ENCODE data around the gene VPS13C. TPM values are rescaled to one million over a fixed set of nuclear protein-coding genes. Genes with fewer than 3 reads are reported as not detected.

VPS13C gene
- polyA plus RNA-seq, 3 donors, result 12.0 to 32.2 (median 18.4) TPM

DNA sequence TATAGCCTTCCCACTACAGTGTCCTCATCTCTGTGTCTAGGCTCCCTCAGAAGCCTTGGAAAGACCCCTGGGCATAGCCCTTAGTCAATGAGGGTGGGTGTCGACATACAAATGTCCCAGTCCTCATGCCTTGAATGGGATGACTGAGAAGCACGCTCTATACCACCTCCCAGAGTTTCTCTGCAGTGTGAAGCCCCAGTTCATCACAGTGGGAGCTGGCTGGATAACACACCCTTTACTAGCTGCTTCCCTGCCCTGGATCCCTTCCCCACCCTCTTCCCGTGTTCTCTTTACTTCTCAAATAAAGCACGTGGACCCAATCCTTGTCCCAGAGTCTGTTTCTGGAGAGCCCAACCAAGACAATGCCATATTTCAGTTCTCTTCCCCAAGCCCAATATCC is 239.3 kb downstream of the VPS13C start:
- no peak overlapping the region for H3K27ac Mint-ChIP-seq
- no peak overlapping the region for H3K4me2 ChIP-seq (replicated peaks; ENCODE audit: extremely low read depth, low read length, poor library complexity, severe bottlenecking)
- H3K4me1 ChIP-seq (ENCODE audit: control insufficient read depth in 1 of 2, insufficient read depth in 2 of 2, low read length in 2 of 2), result no peaks in the 10 kb centered on the region
- intact Hi-C loops (cut with micrococcal nuclease), result no loop called here
- H3K36me3 Mint-ChIP-seq, result no peaks in the 10 kb centered on the region
- no peak overlapping the region for H3K27ac ChIP-seq (ENCODE audit: low read depth in 1 of 2, low read length in 2 of 2)
- no peaks in the 10 kb centered on the region for H3K36me3 ChIP-seq (replicated peaks in 1 of 2; ENCODE audit: control insufficient read depth in 1 of 2, insufficient read depth in 2 of 2, low read length in 2 of 2)
- H3K4me3 Mint-ChIP-seq, result no peak overlapping the region
- H3K9ac ChIP-seq (ENCODE audit: insufficient read depth, low read length, poor library complexity, severe bottlenecking), result no peak overlapping the region
- H3K27me3 Mint-ChIP-seq (ENCODE audit: low read depth in 3 of 3), result peaks cover 1 to 11% (median 2%) of the 10 kb centered on the region in 3 donors
- no peaks in the 10 kb centered on the region for H4K20me1 ChIP-seq (ENCODE audit: insufficient read depth, low read length)
- no peaks in the 10 kb centered on the region for H3K79me2 ChIP-seq (ENCODE audit: insufficient read depth, low read length)
- H2AFZ ChIP-seq (ENCODE audit: insufficient read depth, low read depth, low read length, poor library complexity, severe bottlenecking), result no peak overlapping the region
- TF ChIP-seq, protein P1, sequence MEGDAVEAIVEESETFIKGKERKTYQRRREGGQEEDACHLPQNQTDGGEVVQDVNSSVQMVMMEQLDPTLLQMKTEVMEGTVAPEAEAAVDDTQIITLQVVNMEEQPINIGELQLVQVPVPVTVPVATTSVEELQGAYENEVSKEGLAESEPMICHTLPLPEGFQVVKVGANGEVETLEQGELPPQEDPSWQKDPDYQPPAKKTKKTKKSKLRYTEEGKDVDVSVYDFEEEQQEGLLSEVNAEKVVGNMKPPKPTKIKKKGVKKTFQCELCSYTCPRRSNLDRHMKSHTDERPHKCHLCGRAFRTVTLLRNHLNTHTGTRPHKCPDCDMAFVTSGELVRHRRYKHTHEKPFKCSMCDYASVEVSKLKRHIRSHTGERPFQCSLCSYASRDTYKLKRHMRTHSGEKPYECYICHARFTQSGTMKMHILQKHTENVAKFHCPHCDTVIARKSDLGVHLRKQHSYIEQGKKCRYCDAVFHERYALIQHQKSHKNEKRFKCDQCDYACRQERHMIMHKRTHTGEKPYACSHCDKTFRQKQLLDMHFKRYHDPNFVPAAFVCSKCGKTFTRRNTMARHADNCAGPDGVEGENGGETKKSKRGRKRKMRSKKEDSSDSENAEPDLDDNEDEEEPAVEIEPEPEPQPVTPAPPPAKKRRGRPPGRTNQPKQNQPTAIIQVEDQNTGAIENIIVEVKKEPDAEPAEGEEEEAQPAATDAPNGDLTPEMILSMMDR (IDR thresholded peaks at IDR 0.05), result no peak
- DNase-seq, result no peak
- peaks cover 0 to 17% (median 2%) of the 10 kb centered on the region in 7 donors for H3K9me3 Mint-ChIP-seq
- no peak overlapping the region for H3K4me3 ChIP-seq (replicated peaks in 1 of 3; ENCODE audit: low read depth in 2 of 3, low read length in 3 of 3)
- WGBS (ENCODE audit: insufficient coverage), result 95% methylated on average over 4 of the region's 4 CpGs
- H3K27me3 ChIP-seq (ENCODE audit: control insufficient read depth in 2 of 2, insufficient read depth in 2 of 2, low read length in 2 of 2), result no peaks in the 10 kb centered on the region
- no peaks in the 10 kb centered on the region for H3K4me1 Mint-ChIP-seq
- no peaks in the 10 kb centered on the region for H3K9me3 ChIP-seq (replicated peaks in 1 of 2; ENCODE audit: control insufficient read depth in 1 of 2, insufficient read depth in 1 of 2, low read length in 2 of 2)

DNA sequence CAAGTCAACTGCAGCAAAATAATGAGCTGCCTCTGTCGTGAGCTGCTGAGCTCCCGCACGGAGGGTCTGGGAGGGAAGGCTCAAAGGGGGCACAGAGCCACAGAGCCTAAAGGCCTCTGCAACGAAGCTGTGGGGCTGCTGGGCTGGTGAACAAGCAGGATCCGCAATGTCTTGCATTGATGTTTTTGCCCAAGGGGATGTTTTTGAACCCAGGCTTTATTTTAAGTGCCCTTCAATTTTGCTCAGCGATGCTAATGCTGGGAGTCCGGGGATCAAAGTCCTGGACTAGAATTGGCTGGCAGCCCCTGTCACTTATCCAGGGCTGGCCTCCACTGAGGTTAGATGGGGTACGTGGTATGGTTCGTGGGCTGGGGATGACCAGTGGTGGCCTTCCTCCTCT is 240.0 kb downstream of the VPS13C start:
- Mint-ChIP-seq H3K4me3 (no peak overlapping the region), H3K27ac (no peak overlapping the region), H3K36me3 (no peaks in the 10 kb centered on the region), H3K4me1 (no peaks in the 10 kb centered on the region), H3K9me3 (peaks cover 0 to 17% (median 2%) of the 10 kb centered on the region in 7 donors), H3K27me3 (ENCODE audit: low read depth in 3 of 3) (peaks cover 1 to 10% (median 2%) of the 10 kb centered on the region in 3 donors)
- H3K27ac ChIP-seq (ENCODE audit: low read depth in 1 of 2, low read length in 2 of 2), result no peak overlapping the region
- H3K36me3 ChIP-seq (replicated peaks in 1 of 2; ENCODE audit: control insufficient read depth in 1 of 2, insufficient read depth in 2 of 2, low read length in 2 of 2), result no peaks in the 10 kb centered on the region
- no peaks in the 10 kb centered on the region for H3K27me3 ChIP-seq (ENCODE audit: control insufficient read depth in 2 of 2, insufficient read depth in 2 of 2, low read length in 2 of 2)
- no peaks in the 10 kb centered on the region for H3K9me3 ChIP-seq (replicated peaks in 1 of 2; ENCODE audit: control insufficient read depth in 1 of 2, insufficient read depth in 1 of 2, low read length in 2 of 2)
- no peak overlapping the region for H3K4me3 ChIP-seq (replicated peaks in 1 of 3; ENCODE audit: low read depth in 2 of 3, low read length in 3 of 3)
- H3K9ac ChIP-seq (ENCODE audit: insufficient read depth, low read length, poor library complexity, severe bottlenecking), result no peak overlapping the region
- no peak overlapping the region for H3K4me2 ChIP-seq (replicated peaks; ENCODE audit: extremely low read depth, low read length, poor library complexity, severe bottlenecking)
- DNase-seq, result no peak
- no peaks in the 10 kb centered on the region for H4K20me1 ChIP-seq (ENCODE audit: insufficient read depth, low read length)
- H3K4me1 ChIP-seq (ENCODE audit: control insufficient read depth in 1 of 2, insufficient read depth in 2 of 2, low read length in 2 of 2), result no peaks in the 10 kb centered on the region
- no peak overlapping the region for H2AFZ ChIP-seq (ENCODE audit: insufficient read depth, low read depth, low read length, poor library complexity, severe bottlenecking)
- intact Hi-C loops (cut with micrococcal nuclease), result no loop called here
- TF ChIP-seq, protein P1 (IDR thresholded peaks at IDR 0.05), result no peak
- no peaks in the 10 kb centered on the region for H3K79me2 ChIP-seq (ENCODE audit: insufficient read depth, low read length)
- 89% methylated on average over 6 of the region's 9 CpGs for WGBS (ENCODE audit: insufficient coverage)

Measured in CD14-positive monocyte (primary cell).